Stimulated activated CD8-positive, alpha-beta memory T cell treated with anti-CD3 and anti-CD28 coated beads, Interleukin-4, amount 100 ng/mL, for 1 hour (primary cell): ENCODE measurements around the gene C12orf42.

ENCODE experiments used
- DNase-seq, 2 donors: peaks; one replicate each; pipeline ENCODE4 v3.0.0-alpha.2; 2020; ENCODE audit warnings: low read depth in 2 of 2, low spot score in 1 of 2

The C12orf42 gene

GRCh38 chr12:103273645-103274044 lies 222.1 kb downstream of the C12orf42 start:
- DNase-seq = no peak

- DNase-seq = no peak
Measured at GRCh38 chr12:103272949-103273348, 222.8 kb downstream of the C12orf42 start.

GRCh38 chr12:103269946-103270345 lies 225.8 kb downstream of the C12orf42 start:
- DNase-seq = no peak

GRCh38 chr12:103268831-103269514 lies 226.8 kb downstream of the C12orf42 start:
- DNase-seq = no peak

- no peak for DNase-seq
Measured at GRCh38 chr12:103257763-103258162, 238.0 kb downstream of the C12orf42 start.
